ENCODE measurements around the gene BOK.
"Not testable (repeated sequence)": the region's sequence is repeated elsewhere in the genome, so short reads cannot be mapped to it uniquely, and the experiment has no call there.

Gene BOK

DNA sequence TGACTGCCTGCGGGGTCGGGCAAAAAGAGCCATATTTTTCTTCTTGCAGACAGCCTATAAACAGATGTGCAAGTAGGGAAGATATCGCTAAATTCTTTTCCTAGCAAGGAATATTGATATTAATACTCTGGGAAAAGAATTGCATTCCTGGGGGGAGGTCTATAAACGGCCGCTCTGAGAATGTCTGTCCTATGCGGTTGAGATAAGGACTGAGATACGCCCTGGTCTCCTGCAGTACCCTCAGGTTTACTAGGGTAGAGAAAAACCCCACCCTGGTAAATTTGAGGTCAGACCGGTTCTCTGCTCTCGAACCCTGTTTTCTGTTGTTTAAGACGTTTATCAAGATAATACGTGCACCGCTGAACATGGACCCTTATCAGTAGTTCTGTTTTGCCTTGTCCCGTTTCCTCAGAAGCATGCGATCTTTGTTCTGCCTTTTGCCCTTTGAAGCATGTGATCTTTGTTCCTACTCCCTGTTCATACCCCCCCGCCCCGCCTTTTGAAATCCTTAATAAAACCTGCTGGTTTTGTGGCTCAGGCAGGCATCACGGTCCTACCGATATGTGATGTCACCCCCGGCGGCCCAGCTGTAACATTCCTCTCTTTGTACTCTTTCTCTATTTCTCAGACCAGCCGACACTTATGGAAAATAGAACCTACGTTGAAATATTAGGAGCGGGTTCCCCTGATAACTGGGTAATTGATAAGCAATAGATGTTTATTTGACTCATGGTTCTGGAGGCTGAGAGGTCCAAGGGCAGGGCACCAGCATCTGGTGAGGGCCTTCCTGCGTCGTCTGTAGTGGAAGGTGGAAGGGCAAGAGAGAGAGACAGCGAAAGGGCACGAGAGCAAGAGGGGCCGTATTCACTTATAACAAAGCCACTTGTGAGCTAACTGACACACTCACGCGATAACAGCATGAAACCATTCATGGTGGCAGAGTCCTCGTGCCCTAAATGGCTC is 32.4 kb upstream of the BOK start:
- not testable (repeated sequence) for H3K4me3 ChIP-seq (ENCODE audit: low read length in 2 of 2); H3K4me1 ChIP-seq (ENCODE audit: control insufficient read depth in 2 of 2, insufficient read depth in 2 of 2, low read length in 2 of 2); H3K9ac ChIP-seq (ENCODE audit: low read depth in 1 of 2, low read length in 2 of 2); H3K27ac ChIP-seq (ENCODE audit: low read depth in 2 of 2, low read length in 2 of 2); H3K27me3 ChIP-seq (ENCODE audit: control insufficient read depth in 2 of 2, insufficient read depth in 2 of 2, low read length in 2 of 2); H3K9me3 ChIP-seq (ENCODE audit: control insufficient read depth in 2 of 2, low read length in 2 of 2); H3K36me3 ChIP-seq (ENCODE audit: control insufficient read depth in 2 of 2, insufficient read depth in 2 of 2, low read length in 2 of 2)

DNA sequence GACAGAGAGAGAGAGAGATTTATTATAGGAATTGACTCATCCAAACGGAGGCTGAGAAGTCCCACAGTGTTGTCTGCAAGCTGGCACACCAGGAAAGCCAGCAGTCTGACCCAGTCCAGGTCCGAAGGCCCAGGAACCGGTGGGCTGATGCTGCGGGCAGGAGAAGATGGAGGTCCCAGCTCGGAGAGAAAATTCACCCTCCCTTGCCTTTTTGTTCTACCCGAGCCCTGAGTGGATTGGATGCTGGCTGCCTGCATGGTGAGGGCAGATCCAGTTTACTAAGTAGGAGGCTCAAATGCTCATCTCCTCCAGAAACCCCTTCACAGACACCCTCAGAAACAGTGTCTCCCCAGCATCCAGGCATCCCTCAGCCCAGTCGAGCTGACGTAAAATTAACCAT is 28.0 kb upstream of the BOK start:
- Histone ChIP-seq H3K9me3 (ENCODE audit: control insufficient read depth in 2 of 2, low read length in 2 of 2) (no peaks in the 10 kb centered on the region), H3K27ac (ENCODE audit: low read depth in 2 of 2, low read length in 2 of 2) (no peak overlapping the region), H3K27me3 (ENCODE audit: control insufficient read depth in 2 of 2, insufficient read depth in 2 of 2, low read length in 2 of 2) (no peaks in the 10 kb centered on the region), H3K4me1 (ENCODE audit: control insufficient read depth in 2 of 2, insufficient read depth in 2 of 2, low read length in 2 of 2) (no peaks in the 10 kb centered on the region), H3K4me3 (ENCODE audit: low read length in 2 of 2) (no peak overlapping the region), H3K36me3 (ENCODE audit: control insufficient read depth in 2 of 2, insufficient read depth in 2 of 2, low read length in 2 of 2) (no peaks in the 10 kb centered on the region), H3K9ac (ENCODE audit: low read depth in 1 of 2, low read length in 2 of 2) (no peak overlapping the region)

DNA sequence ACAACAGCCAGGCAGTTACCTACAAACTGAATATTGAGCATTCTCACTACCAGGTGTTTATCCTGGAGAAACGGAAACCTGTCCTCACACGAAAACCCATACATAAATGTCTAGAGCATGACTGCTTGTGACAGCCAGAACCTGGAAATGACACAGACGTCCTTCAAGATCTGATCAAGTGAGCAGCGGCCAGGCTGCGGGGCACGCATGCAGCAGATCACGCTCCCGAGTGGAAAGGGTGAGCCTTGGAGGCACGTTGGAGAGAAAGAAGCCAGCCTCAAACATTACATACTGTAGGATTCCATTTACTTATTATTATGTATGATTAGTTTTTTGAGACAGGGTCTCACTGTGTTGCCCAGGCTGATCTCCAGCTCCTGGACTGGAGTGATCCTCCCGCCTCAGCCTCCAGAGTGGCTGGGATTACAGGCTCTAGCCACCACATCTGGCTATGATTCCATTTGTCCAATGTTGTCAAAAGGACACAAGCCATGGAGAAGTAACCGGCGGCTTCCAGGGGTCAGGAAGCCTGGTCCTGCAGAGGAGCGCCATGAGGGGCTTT is 27.3 kb upstream of the BOK start:
- H3K27ac ChIP-seq (ENCODE audit: low read depth in 2 of 2, low read length in 2 of 2), result no peak overlapping the region
- H3K4me1 ChIP-seq (ENCODE audit: control insufficient read depth in 2 of 2, insufficient read depth in 2 of 2, low read length in 2 of 2), result no peaks in the 10 kb centered on the region
- H3K9me3 ChIP-seq (ENCODE audit: control insufficient read depth in 2 of 2, low read length in 2 of 2), result no peaks in the 10 kb centered on the region
- no peak overlapping the region for H3K4me3 ChIP-seq (ENCODE audit: low read length in 2 of 2)
- no peaks in the 10 kb centered on the region for H3K36me3 ChIP-seq (ENCODE audit: control insufficient read depth in 2 of 2, insufficient read depth in 2 of 2, low read length in 2 of 2)
- peaks cover 0 to 3% of the 10 kb centered on the region in 2 donors for H3K27me3 ChIP-seq (ENCODE audit: control insufficient read depth in 2 of 2, insufficient read depth in 2 of 2, low read length in 2 of 2)
- H3K9ac ChIP-seq (ENCODE audit: low read depth in 1 of 2, low read length in 2 of 2), result no peak overlapping the region

DNA sequence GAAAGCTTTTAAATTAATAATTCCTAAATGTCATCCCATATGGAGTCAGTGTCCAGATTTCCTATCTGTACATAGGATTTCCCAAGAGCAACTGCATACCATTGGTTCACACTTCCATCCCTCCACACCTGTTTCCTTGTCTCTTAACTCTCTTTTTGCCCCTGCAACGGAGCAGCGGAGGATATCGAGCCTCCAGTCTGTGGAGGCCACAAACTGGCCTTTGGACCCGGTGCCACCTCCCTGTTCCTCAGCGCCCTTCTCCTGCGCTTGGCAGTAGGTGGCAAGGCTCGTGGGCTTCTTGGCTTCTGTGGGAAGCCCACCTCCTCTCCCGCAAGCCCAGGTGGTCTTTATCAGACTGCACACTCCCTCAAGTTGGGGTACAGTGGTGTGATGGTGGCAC is 26.4 kb upstream of the BOK start:
- H3K27ac ChIP-seq (ENCODE audit: low read depth in 2 of 2, low read length in 2 of 2), result no peak overlapping the region
- H3K9ac ChIP-seq (ENCODE audit: low read depth in 1 of 2, low read length in 2 of 2), result no peak overlapping the region
- H3K4me3 ChIP-seq (ENCODE audit: low read length in 2 of 2), result no peak overlapping the region

DNA sequence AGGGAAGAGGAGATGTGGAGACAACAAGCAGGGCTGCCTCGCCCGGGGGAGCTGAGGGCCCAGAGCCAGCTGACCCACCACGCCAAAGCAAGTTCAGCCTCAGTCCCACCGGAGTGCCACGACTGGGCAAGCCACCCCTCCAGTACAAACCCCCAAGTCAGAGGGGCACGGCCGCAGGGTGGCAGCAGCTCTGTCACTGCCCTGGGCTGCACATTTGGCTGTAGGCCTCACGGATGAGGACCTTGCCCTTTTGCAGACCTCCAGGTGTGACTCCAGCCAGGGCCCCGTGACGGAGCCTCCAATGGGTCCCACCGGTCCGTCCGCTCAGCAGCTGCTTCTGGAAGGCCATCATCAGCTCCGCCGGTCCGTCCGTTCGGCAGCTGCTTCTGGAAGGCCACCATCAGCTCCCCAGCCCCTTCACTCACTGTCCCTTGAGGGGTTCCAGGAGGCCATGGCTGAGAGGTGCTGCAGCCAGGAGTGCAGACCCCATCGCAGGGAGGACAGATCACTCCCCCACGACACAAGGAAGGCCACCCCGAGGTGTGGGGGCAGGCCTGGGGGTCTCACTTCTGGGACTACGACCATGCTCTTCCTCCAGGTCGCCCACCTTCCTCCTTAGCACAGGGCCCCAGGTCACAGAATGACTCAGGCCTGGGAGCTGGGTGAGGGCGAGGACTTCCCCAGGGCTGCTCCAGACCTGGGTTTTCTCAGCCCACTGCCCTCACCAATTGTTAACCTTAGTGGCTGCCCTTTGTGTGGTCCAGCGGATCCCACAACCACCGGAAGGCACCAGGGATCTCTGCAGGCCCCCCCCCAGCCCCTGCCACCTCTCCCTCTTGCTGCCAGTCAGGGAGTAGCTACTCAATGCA is 25.6 kb upstream of the BOK start:
- no peaks in the 10 kb centered on the region for H3K4me1 ChIP-seq (ENCODE audit: control insufficient read depth in 2 of 2, insufficient read depth in 2 of 2, low read length in 2 of 2)
- no peak overlapping the region for H3K27ac ChIP-seq (ENCODE audit: low read depth in 2 of 2, low read length in 2 of 2)
- H3K9me3 ChIP-seq (ENCODE audit: control insufficient read depth in 2 of 2, low read length in 2 of 2), result no peaks in the 10 kb centered on the region

More for the DNA sequence above, 26.4 kb upstream of the BOK start:
- H3K36me3 ChIP-seq (ENCODE audit: control insufficient read depth in 2 of 2, insufficient read depth in 2 of 2, low read length in 2 of 2), result no peaks in the 10 kb centered on the region
- peaks cover 0 to 3% of the 10 kb centered on the region in 2 donors for H3K27me3 ChIP-seq (ENCODE audit: control insufficient read depth in 2 of 2, insufficient read depth in 2 of 2, low read length in 2 of 2)
- H3K4me1 ChIP-seq (ENCODE audit: control insufficient read depth in 2 of 2, insufficient read depth in 2 of 2, low read length in 2 of 2), result no peaks in the 10 kb centered on the region
- no peaks in the 10 kb centered on the region for H3K9me3 ChIP-seq (ENCODE audit: control insufficient read depth in 2 of 2, low read length in 2 of 2)

DNA sequence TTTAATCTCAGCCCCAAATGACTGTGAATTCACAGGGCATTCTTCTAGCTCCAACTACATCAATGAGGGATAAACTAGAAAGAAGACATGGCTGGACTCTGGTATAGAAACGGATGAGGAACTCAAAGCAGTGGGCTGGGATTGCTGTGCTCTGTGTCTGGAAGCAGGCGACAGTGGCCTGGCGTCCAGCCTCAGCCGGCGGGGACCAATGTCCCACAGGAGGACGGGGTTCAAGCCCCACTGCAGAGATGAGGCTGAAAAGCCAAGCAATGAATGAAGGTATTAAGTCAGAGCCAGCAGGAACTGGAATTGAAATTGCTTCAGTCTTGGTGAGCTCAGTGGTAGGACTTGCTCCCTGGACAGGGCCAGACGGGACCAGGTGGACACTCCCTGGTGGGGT is 24.3 kb upstream of the BOK start:
- Histone ChIP-seq H3K27me3 (ENCODE audit: control insufficient read depth in 2 of 2, insufficient read depth in 2 of 2, low read length in 2 of 2) (peaks cover 0 to 3% of the 10 kb centered on the region in 2 donors), H3K4me1 (ENCODE audit: control insufficient read depth in 2 of 2, insufficient read depth in 2 of 2, low read length in 2 of 2) (no peaks in the 10 kb centered on the region), H3K9ac (ENCODE audit: low read depth in 1 of 2, low read length in 2 of 2) (no peak overlapping the region), H3K27ac (ENCODE audit: low read depth in 2 of 2, low read length in 2 of 2) (no peak overlapping the region), H3K36me3 (ENCODE audit: control insufficient read depth in 2 of 2, insufficient read depth in 2 of 2, low read length in 2 of 2) (no peaks in the 10 kb centered on the region), H3K9me3 (ENCODE audit: control insufficient read depth in 2 of 2, low read length in 2 of 2) (no peaks in the 10 kb centered on the region), H3K4me3 (ENCODE audit: low read length in 2 of 2) (no peak overlapping the region)

More for the DNA sequence above, 25.6 kb upstream of the BOK start:
- no peak overlapping the region for H3K4me3 ChIP-seq (ENCODE audit: low read length in 2 of 2)
- peaks cover 0 to 3% of the 10 kb centered on the region in 2 donors for H3K27me3 ChIP-seq (ENCODE audit: control insufficient read depth in 2 of 2, insufficient read depth in 2 of 2, low read length in 2 of 2)
- no peaks in the 10 kb centered on the region for H3K36me3 ChIP-seq (ENCODE audit: control insufficient read depth in 2 of 2, insufficient read depth in 2 of 2, low read length in 2 of 2)
- no peak overlapping the region for H3K9ac ChIP-seq (ENCODE audit: low read depth in 1 of 2, low read length in 2 of 2)

DNA sequence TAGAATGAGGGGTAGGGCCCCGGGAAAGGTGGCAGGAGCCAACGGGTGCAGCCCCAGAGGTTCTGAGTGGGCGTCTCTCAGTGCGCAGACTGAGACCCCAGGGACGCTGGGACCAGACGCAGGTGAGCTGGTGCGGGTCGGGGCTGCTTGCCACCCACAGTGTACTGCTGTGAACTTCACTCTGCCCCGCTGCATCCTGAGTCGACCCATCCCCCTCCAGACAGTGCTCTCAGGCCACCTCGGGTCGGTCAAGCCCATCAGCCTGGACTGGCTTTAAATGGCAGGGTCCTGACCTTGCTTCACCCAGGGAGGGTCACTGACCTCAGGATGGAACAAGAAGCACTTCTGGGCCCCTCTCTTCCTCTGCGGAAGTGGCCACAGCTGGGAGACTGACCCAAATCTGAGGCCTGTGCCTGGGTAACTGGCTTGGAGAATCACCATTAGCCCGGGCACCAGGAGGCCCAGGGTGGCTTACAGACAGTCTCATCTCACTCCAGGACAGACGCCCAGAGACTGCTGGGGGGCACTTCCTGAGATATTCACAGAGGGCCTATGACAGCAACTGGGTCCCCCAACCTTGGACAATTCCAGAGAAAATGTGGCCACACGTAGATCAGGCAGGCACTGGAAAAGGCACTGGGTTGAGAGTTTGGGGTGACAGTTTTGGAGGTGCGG is 23.7 kb upstream of the BOK start:
- Histone ChIP-seq H3K9ac (ENCODE audit: low read depth in 1 of 2, low read length in 2 of 2) (no peak overlapping the region), H3K4me1 (ENCODE audit: control insufficient read depth in 2 of 2, insufficient read depth in 2 of 2, low read length in 2 of 2) (no peaks in the 10 kb centered on the region), H3K9me3 (ENCODE audit: control insufficient read depth in 2 of 2, low read length in 2 of 2) (no peaks in the 10 kb centered on the region)

DNA sequence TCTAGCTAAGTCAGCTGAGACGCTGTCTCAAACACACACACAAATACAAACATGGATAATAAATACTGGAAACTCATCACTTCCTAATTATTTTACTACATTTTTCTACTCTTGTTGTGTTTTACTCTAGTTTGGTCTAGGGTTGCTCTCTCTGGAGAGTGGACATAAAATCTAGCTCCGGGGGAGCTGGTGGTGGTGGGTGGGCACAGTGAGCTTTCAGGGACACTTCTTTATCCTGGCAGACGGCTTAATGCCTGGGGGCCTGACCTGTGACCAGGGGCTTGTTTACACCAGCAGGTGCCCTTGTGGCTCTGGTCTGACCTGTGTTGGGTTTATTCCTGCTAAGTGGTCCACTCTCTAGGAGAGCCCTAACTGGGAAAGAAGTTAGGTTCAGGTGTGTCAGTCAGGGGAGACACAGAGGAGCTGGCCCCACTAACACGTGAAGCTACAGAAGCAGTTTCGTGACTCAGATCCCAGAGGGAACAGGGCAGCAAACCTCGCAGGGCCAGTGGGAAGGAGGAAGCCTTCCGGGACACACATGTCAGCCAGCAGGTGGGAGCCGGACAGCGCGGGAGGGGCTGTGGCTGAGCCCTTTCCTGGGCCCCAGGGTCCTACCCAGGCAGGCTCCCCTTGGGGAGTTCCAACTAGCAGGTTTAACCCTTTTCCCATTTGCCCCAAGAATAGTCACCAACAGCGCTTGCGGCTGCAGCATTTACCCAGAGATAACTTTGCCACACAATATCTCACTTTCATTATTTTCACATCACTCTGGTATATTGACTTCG is 22.5 kb upstream of the BOK start:
- H3K4me3 ChIP-seq (ENCODE audit: low read length in 2 of 2), result no peak overlapping the region
- no peak overlapping the region for H3K27ac ChIP-seq (ENCODE audit: low read depth in 2 of 2, low read length in 2 of 2)
- H3K27me3 ChIP-seq (ENCODE audit: control insufficient read depth in 2 of 2, insufficient read depth in 2 of 2, low read length in 2 of 2), result peaks cover 0 to 9% of the 10 kb centered on the region in 2 donors
- H3K9me3 ChIP-seq (ENCODE audit: control insufficient read depth in 2 of 2, low read length in 2 of 2), result no peaks in the 10 kb centered on the region
- H3K9ac ChIP-seq (ENCODE audit: low read depth in 1 of 2, low read length in 2 of 2), result no peak overlapping the region
- H3K36me3 ChIP-seq (ENCODE audit: control insufficient read depth in 2 of 2, insufficient read depth in 2 of 2, low read length in 2 of 2), result no peaks in the 10 kb centered on the region
- H3K4me1 ChIP-seq (ENCODE audit: control insufficient read depth in 2 of 2, insufficient read depth in 2 of 2, low read length in 2 of 2), result peaks cover 6% of the 10 kb centered on the region in 2 donors

More for the DNA sequence above, 23.7 kb upstream of the BOK start:
- Histone ChIP-seq H3K27ac (ENCODE audit: low read depth in 2 of 2, low read length in 2 of 2) (no peak overlapping the region), H3K4me3 (ENCODE audit: low read length in 2 of 2) (no peak overlapping the region), H3K36me3 (ENCODE audit: control insufficient read depth in 2 of 2, insufficient read depth in 2 of 2, low read length in 2 of 2) (no peaks in the 10 kb centered on the region), H3K27me3 (ENCODE audit: control insufficient read depth in 2 of 2, insufficient read depth in 2 of 2, low read length in 2 of 2) (peaks cover 0 to 3% of the 10 kb centered on the region in 2 donors)
